Inflammatory macrophage (primary cell): ENCODE results near the gene OR2A7.
A peak's percentile ranks its signal among the peaks of the same experiment; 100 is the strongest.
"Not testable (repeated sequence)": the region's sequence is repeated elsewhere in the genome, so short reads cannot be mapped to it uniquely, and the experiment has no call there.

ENCODE experiments used
- DNase-seq, 2 donors: peaks; one replicate each; pipeline ENCODE4 v3.0.0-alpha.2; 2020 to 2022

OR2A7 gene

GRCh38 chr7:144252307-144252706 lies 12.3 kb downstream of the OR2A7 start:
- not testable (repeated sequence) for DNase-seq

GRCh38 chr7:144247674-144248330 lies 16.8 kb downstream of the OR2A7 start:
- DNase-seq = not testable (repeated sequence)

GRCh38 chr7:144246967-144247366 lies 17.6 kb downstream of the OR2A7 start:
- not testable (repeated sequence) for DNase-seq

GRCh38 chr7:144245372-144245771 lies 19.2 kb downstream of the OR2A7 start:
- not testable (repeated sequence) for DNase-seq

GRCh38 chr7:144239365-144239764 lies 25.2 kb downstream of the OR2A7 start, which contains the start of gene OR2A42:
Gene OR2A42, minus strand, starts transcription at chr7:144239605. Its CDS starts 6,762 bp downstream, at chr7:144232843.
- DNase-seq = not testable (repeated sequence)

- DNase-seq = peak in 1 of 2 donors; percentile 0
Observed at GRCh38 chr7:144238530-144239082, 26.0 kb downstream of the OR2A7 start.

GRCh38 chr7:144233039-144233438 lies 31.6 kb downstream of the OR2A7 start:
- not testable (repeated sequence) for DNase-seq

GRCh38 chr7:144231027-144231426 lies 33.6 kb downstream of the OR2A7 start:
- not testable (repeated sequence) for DNase-seq

GRCh38 chr7:144228810-144229209 lies 35.8 kb downstream of the OR2A7 start:
- DNase-seq = peak in 1 of 2 donors; percentile 0

- DNase-seq = peak; percentile 1 to 2
Observed at GRCh38 chr7:144226866-144227265, 37.7 kb downstream of the OR2A7 start.

GRCh38 chr7:144223675-144224074 lies 40.9 kb downstream of the OR2A7 start:
- not testable (repeated sequence) for DNase-seq

GRCh38 chr7:144220531-144220930 lies 44.1 kb downstream of the OR2A7 start:
- DNase-seq = not testable (repeated sequence)

- not testable (repeated sequence) for DNase-seq
Observed at GRCh38 chr7:144219149-144219548, 45.4 kb downstream of the OR2A7 start.

GRCh38 chr7:144218581-144218980 lies 46.0 kb downstream of the OR2A7 start:
- peak in 1 of 2 donors; percentile 1 for DNase-seq

- DNase-seq = not testable (repeated sequence)
Observed at GRCh38 chr7:144217200-144217599, 47.4 kb downstream of the OR2A7 start.
